GM19099 (cell line): ENCODE results near the gene ARHGEF5.
"Not testable (repeated sequence)": the region's sequence is repeated elsewhere in the genome, so short reads cannot be mapped to it uniquely, and the experiment has no call there.

Experiments used
- POLR2A ChIP-seq: IDR thresholded peaks from 3 replicates; pipeline ENCODE4 v1.6.1; 2011; ENCODE audit warnings: low read depth; ENCODE audit not compliant: insufficient read length; ENCODE audit errors: extremely low read depth

The ARHGEF5 gene

GRCh38 chr7:144355176-144355822, at the start of gene ARHGEF5:
ARHGEF5 (plus strand) TSS chr7:144355402; CDS start chr7:144362670, 7,268 bp downstream.
- not testable (repeated sequence) for TF ChIP-seq POLR2A

GRCh38 chr7:144311872-144312469, 43.2 kb upstream of the ARHGEF5 start, which contains the start of gene OR2A1:
OR2A1 (plus strand) TSS chr7:144312419; CDS start chr7:144318125, 5,706 bp downstream.
- TF ChIP-seq POLR2A = not testable (repeated sequence)

- TF ChIP-seq POLR2A = no peak
Measured at GRCh38 chr7:144378651-144379050, 23.4 kb downstream of the ARHGEF5 start.

- TF ChIP-seq POLR2A = no peak
Measured at GRCh38 chr7:144379776-144380384, 24.7 kb downstream of the ARHGEF5 start.

- TF ChIP-seq POLR2A = no peak
Measured at GRCh38 chr7:144384071-144384470, 28.9 kb downstream of the ARHGEF5 start.

- TF ChIP-seq POLR2A = no peak
Measured at GRCh38 chr7:144384555-144385245, 29.5 kb downstream of the ARHGEF5 start.

- no peak for TF ChIP-seq POLR2A
Measured at GRCh38 chr7:144386741-144387140, 31.5 kb downstream of the ARHGEF5 start.

GRCh38 chr7:144388950-144389349, 33.7 kb downstream of the ARHGEF5 start:
- no peak for TF ChIP-seq POLR2A

GRCh38 chr7:144390481-144390880, 35.3 kb downstream of the ARHGEF5 start:
- no peak for TF ChIP-seq POLR2A

GRCh38 chr7:144391014-144391413, 35.8 kb downstream of the ARHGEF5 start:
- TF ChIP-seq POLR2A = no peak

- TF ChIP-seq POLR2A = no peak
Measured at GRCh38 chr7:144391823-144392255, 36.6 kb downstream of the ARHGEF5 start.

GRCh38 chr7:144397086-144397485, 41.9 kb downstream of the ARHGEF5 start:
- TF ChIP-seq POLR2A = no peak

- no peak for TF ChIP-seq POLR2A
Measured at GRCh38 chr7:144398291-144398690, 43.1 kb downstream of the ARHGEF5 start.

GRCh38 chr7:144398911-144399310, 43.7 kb downstream of the ARHGEF5 start:
- TF ChIP-seq POLR2A = no peak

GRCh38 chr7:144399946-144400345, 44.7 kb downstream of the ARHGEF5 start:
- no peak for TF ChIP-seq POLR2A
